ENCODE data around the gene TAMM41. TPM values are rescaled to one million over a fixed set of nuclear protein-coding genes. Genes with fewer than 3 reads are reported as not detected.

Gene TAMM41
- 25.7 to 29.6 TPM (median 28.5 TPM) in 5 replicates for total RNA-seq (2022; extraction: Qiagen RNA extraction)

DNA sequence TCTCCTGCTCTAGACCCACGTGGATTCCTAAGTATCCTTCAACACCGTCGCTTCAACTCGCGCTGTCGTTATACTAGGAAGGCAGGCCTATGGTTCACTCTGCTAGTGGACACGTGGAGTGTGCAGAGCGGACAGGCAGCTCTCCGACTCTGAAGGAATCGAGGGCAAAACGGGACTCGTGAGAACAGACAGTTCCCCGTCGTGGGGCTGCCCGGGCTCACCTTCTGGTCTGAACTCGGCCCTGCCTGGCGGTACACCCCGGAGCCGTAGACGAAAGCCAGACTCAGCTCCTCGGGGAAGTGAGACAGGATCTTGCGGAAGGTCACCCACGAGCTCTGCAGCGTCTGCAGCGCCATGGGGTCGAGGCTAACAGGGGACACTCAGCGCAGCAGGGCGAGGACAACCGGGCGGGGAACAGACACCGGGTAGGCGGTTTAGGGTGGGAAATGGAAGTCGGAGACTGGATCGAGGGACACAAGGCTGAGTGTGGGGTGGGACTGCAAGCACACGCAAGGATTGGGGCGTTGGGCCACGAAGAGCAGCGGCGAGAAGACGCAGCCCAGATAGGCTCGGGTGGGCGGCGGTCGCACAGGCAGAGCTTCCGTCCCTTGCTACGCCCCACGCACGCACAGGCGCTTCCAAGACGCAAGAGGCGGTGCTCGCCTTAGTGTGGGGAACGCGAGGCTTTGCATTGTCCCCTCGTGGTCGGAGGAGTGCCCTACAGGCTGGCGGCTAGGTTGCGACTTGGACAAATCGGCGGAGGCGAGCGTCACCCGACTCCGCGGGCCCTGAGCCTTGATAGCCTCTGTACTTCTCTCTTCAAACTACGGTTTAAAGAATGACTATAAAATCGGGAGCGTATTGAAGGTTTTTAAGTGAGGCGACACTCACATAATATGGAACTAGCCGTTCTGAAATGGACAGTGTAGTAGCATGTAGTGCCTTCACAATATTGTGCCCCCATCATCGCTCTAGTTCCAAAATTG is at the start of gene TAMM41:
Gene TAMM41 (minus strand): TSS at position 605 of the 986 bp plus-strand sequence. CDS start 249 bp downstream, at position 356.

Other genes with a start within 250 kb of the TAMM41 start
- 28.1 to 35.3 TPM (median 33.1 TPM) in 5 replicates for gene VGLL4, start 203.0 kb downstream of the TAMM41 start, total RNA-seq (2022; extraction: Qiagen RNA extraction)
- 0.14 to 0.35 TPM (median 0.24 TPM) in 5 replicates for gene SYN2, start 157.5 kb upstream of the TAMM41 start, total RNA-seq (2022; extraction: Qiagen RNA extraction)

Measured in A549 treated with Mapracorat at 1 μM for 4 hours (cell line).